Anterior cingulate cortex (tissue), 58 donors: ENCODE measurements around the gene LMO2.
"Not testable (repeated sequence)": the region's sequence is repeated elsewhere in the genome, so short reads cannot be mapped to it uniquely, and the experiment has no call there.

ENCODE experiments used
- DNase-seq, 58 donors: peaks; one replicate each; lab custom pipeline; 2025; lab: John Stamatoyannopoulos, UW

LMO2 gene

DNA sequence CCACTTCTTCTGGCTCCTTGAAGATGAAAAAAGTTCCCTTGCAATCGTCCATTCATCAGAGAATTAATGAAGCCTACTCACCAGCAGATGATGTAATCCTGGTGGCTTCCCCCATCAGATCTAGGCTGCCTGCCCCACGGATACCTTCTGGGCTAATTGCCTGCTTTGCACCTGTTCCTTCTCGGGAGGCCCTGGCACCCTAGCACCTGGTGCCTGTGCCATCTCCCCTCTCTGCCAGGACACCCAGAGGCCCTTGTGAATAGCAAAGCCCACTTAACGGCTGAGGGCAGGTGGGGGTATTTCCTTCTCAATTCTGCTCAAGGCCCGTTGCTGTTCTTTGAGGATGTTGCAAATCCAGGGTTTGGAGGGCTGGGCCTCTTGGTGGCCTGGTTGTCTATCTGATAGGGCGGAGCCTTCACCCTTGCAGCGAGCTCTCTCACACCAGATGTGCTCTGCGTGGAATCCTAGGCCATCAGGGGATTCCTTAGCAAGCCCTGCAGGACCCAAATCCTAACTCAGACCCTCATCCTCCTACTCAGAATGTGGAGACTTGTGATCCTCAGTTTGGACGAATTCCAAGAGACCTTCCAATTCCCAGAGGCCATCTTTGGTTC lies at the start of gene LMO2:
TSS of gene LMO2 (minus strand) at position 363 of the 614 bp plus-strand sequence. CDS start 22,360 bp downstream, outside the sequence.
- DNase-seq, result peak in 6 of 58 donors; percentile 10 to 69 (median 26)

DNA sequence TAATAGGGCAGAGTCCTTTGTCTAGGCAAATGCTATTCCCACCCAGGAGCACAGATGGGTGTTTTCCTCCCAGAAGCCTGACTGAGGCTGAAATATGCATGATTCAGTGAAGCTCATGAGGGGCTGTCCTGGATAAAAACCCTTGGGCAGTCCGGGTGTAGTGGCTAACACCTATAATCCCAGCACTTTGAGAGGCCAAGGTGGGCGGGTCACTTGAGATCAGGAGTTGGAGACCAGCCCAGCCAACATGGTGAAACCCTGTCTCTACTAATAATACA lies 48.6 kb upstream of the LMO2 start:
- no peak for DNase-seq

GRCh38 chr11:33936725-33937604 lies 45.1 kb upstream of the LMO2 start:
- DNase-seq, result no peak

DNA sequence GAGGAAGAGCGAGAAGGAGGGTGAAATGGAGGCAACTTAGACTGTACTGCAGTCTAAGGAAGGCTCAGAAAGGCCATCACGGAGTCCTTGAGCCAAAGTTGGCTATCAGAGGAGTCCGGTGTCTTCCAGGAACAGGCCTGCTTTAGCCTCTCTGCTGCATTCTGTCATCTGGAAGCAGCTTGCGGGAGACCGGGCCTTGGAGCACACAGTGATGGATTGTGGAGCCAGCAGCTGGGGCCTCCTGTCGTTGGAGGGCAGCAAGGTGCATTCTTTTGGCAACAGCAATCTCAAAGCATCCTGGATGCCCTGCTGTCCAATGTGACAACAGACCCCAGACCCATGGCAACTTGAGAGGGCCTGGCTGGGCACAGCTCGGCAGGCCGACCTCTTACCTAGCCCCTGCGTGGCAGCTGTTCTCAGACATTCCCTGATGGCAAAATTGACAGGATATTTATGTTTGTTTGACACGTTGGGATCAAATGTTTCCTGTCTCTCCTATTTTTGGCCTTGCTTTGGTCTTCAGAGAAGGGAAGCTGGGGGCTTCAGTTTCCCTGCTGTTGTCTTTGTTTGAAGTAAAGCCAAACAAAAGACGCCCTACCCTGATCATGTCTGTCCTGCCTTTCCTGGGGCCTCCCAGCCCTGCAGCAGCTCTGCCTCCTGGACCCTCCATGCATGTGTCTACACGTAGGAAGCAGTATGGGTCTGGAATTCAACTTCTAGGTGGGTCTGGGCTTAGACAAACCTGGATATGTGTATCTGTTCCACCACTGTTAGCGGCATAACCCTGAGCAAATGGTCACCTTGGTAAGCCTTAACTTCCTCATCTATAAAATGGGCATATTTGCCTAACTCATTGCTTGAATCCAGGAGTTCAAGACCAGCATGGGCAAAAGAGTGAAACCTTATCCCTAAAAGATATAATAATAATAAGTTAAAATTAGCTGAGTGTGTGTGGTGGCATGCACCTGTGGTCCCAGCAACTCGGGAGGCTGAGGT lies 43.9 kb upstream of the LMO2 start:
- no peak for DNase-seq

DNA sequence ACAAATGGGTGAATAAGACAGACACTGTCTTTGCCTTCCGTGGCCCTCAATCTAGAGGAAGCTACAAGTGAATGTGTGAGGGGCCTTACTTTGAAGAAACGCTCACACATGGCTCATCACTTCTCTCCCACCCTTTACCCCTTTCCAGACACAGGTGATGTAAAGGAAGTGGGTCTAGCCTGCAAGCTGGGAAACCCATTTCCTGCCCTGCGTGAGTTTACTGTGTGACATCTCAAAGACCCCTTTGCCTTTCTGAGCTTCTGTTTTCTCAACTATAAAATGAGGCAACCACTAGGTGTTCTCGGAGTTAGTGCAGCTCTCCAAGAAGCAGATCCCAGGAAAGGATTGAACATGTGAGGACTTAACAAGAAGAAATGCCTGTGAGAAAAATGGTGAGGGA lies 43.1 kb upstream of the LMO2 start:
- no peak for DNase-seq

- no peak for DNase-seq
Measured at GRCh38 chr11:33934450-33934849, 42.6 kb upstream of the LMO2 start.

DNA sequence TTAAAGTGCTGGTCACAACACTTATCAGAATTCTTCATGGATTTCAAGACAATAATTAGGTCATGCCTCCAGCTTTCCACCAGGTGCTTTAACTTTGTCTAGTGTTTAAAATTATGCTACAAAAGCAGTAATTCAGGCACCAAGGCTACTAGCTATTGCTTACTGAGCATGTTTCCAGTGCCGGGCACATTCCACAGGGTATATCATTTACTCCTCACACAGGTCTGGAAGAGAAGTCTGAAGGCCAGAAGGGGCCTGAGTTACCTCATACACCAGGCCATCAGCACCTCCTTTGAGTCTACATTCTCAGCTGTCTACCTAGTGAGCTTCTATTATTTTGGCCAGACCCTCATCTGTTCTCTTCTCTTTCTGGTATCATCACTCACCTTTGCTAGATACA lies 41.7 kb upstream of the LMO2 start:
- DNase-seq, result no peak

GRCh38 chr11:33932721-33933120 lies 40.8 kb upstream of the LMO2 start:
- no peak for DNase-seq

GRCh38 chr11:33931739-33932366 lies 40.0 kb upstream of the LMO2 start:
- DNase-seq, result not testable (repeated sequence)

GRCh38 chr11:33931067-33931466 lies 39.2 kb upstream of the LMO2 start:
- DNase-seq, result no peak

DNA sequence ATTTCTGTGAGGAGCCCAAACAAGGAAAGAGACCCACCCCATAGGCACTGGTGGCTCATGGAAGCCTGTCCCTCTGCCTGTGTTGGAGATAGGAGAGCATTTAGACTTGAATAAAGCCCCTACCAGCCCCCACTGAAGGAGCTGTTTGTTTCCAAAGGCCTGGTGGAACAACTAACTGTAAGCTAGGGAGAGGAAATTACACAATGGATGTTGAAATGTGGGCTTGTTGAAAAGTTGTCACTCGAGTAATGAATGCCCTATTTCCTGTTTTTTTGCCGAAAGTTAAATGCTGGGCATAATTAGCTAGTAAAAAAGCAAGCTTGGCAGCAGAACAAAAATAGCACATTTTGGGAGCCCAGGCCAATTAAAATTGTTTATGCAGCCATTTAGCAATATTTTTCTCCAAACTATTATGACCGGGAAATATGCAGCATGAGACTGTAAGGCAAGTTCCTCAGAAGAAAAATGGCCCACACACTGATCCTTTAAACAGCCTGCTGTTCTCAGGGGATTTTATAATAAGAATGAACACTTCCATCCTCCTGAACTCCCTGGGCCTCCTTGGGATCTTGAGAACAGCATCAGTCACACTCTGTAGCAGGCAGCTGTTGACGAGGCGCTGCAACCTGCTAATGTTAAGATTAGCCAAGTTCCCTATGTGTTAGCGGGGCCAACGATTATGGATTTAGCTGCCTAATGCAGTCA lies 38.6 kb upstream of the LMO2 start:
- DNase-seq, result peak in 7 of 58 donors; percentile 2 to 56 (median 15)

- DNase-seq, result no peak
Measured at GRCh38 chr11:33928564-33928963, 36.7 kb upstream of the LMO2 start.

- no peak for DNase-seq
Measured at GRCh38 chr11:33926671-33927552, 35.0 kb upstream of the LMO2 start.

DNA sequence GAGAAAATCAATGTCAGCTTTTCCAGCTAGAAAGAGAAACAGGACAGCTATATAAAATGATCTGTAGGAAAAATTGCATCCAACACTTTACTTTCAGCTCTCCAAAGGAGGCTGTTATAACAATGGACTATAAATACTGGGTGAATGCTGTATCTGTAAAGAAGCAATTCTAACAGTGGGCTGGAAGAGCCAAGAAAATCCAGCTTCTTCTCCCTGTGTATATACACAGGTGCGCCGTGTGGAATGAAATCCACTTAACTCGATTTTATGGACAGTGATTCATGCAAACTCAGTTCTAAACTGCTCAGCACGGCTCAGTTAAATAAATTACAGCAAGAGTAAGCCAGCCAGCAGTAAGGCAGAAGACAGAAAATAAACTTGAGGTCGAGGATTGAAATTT lies 32.5 kb upstream of the LMO2 start:
- DNase-seq, result no peak

GRCh38 chr11:33923626-33924025 lies 31.8 kb upstream of the LMO2 start:
- DNase-seq, result no peak

- no peak for DNase-seq
Measured at GRCh38 chr11:33920838-33921613, 29.1 kb upstream of the LMO2 start.

DNA sequence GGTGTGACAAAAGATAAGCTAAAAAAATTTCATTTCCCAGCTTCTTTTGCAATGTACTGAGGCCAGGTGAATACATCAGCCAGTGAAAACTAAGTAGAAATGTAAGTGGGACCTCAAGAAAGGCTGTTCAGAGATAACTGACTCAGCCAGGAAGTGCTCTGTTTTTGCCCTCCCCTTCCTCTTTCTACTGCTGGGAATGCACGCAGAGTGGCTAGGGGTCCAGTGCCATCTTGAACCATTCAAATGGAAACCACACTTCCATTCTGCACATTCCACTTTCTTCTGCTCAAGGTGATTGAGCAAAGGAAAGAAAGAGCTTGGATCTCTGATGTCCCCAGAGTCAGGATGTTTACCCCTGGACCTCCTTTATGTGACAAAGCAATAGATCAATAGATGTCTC lies 27.8 kb upstream of the LMO2 start:
- DNase-seq, result no peak

GRCh38 chr11:33917402-33917801 lies 25.5 kb upstream of the LMO2 start:
- not testable (repeated sequence) for DNase-seq
